Keratinocyte (primary cell): ENCODE measurements around the gene IGFBP6. TPM values are rescaled to one million over a fixed set of nuclear protein-coding genes. Genes with fewer than 3 reads are reported as not detected.

Experiments
- DNase-seq: peaks from one replicate; pipeline ENCODE4 v3.0.0-alpha.2; 2011; ENCODE audit warnings: low read depth, missing footprints, low spot score
- FAIRE-seq: peaks from 2 replicates; lab custom pipeline; 2011; peaks lifted over from hg19 to GRCh38; lab: Jason Lieb, UNC
- H2AFZ ChIP-seq: 2 replicates; pipeline ENCODE4 v1.6.0; 2012; ENCODE audit warnings: low read length, control low read depth, inconsistent platforms; ENCODE audit not compliant: control insufficient read depth
- H3K27ac ChIP-seq: 2 replicates; pipeline ENCODE4 v1.5.1; 2011; ENCODE audit warnings: low read length; ENCODE audit not compliant: control insufficient read depth, insufficient read depth
- H3K27me3 ChIP-seq: 3 replicates; pipeline ENCODE4 v1.6.0; 2011; ENCODE audit warnings: low read length; ENCODE audit not compliant: control insufficient read depth, insufficient read depth; ENCODE audit errors: extremely low read depth
- H3K36me3 ChIP-seq, 2 experiments: 2 replicates in 1 of 2; 3 replicates in 1 of 2; pipeline ENCODE4 v1.5.1; 2011; ENCODE audit warnings: low read length in 2 of 2, mild to moderate bottlenecking in 1 of 2; ENCODE audit not compliant: control insufficient read depth in 2 of 2, insufficient read depth in 2 of 2; ENCODE audit errors: extremely low read depth in 1 of 2
- H3K4me1 ChIP-seq: 3 replicates; pipeline ENCODE4 v1.5.1; 2011; ENCODE audit warnings: low read length; ENCODE audit not compliant: control insufficient read depth, insufficient read depth; ENCODE audit errors: extremely low read depth
- H3K4me2 ChIP-seq: 3 replicates; pipeline ENCODE4 v1.6.0; 2011; ENCODE audit warnings: low read depth, low read length; ENCODE audit not compliant: control insufficient read depth, insufficient read depth; ENCODE audit errors: extremely low read depth
- H3K4me3 ChIP-seq, 3 experiments: fragments of 200-600 bp in 1 of 3; sonication (generic) in 1 of 3; 2 replicates in 2 of 3; 3 replicates in 1 of 3; pipeline ENCODE4 v1.5.1; 2011 to 2016; ENCODE audit warnings: low read length in 3 of 3, mild to moderate bottlenecking in 3 of 3, control low read depth in 2 of 3, inconsistent platforms in 1 of 3, low read depth in 1 of 3, mixed read lengths in 1 of 3, mixed run types in 1 of 3, moderate library complexity in 1 of 3; ENCODE audit not compliant: control insufficient read depth in 2 of 3, insufficient read depth in 2 of 3; ENCODE audit errors: extremely low read depth in 1 of 3
- H3K79me2 ChIP-seq: 2 replicates; pipeline ENCODE4 v1.6.0; 2012; ENCODE audit warnings: low read length; ENCODE audit not compliant: control insufficient read depth, insufficient read depth
- H3K9ac ChIP-seq: 3 replicates; pipeline ENCODE4 v1.6.0; 2011; ENCODE audit warnings: low read length; ENCODE audit not compliant: control insufficient read depth, insufficient read depth; ENCODE audit errors: extremely low read depth
- H3K9me1 ChIP-seq: 3 replicates; pipeline ENCODE4 v1.6.0; 2011; ENCODE audit warnings: low read length; ENCODE audit not compliant: control insufficient read depth, insufficient read depth; ENCODE audit errors: extremely low read depth
- H3K9me3 ChIP-seq: 2 replicates; pipeline ENCODE4 v1.5.1; 2012; ENCODE audit warnings: low read depth, low read length; ENCODE audit not compliant: control insufficient read depth
- H4K20me1 ChIP-seq: 3 replicates; pipeline ENCODE4 v1.6.0; 2011; ENCODE audit warnings: low read length; ENCODE audit not compliant: control insufficient read depth, insufficient read depth; ENCODE audit errors: extremely low read depth
- CTCF ChIP-seq, 3 experiments: IDR thresholded peaks in 1 of 3; conservative IDR thresholded peaks in 1 of 3; optimal IDR thresholded peaks in 1 of 3; 2 replicates in 2 of 3; 3 replicates in 1 of 3; pipeline versions ENCODE3 to v1.5.1; 2011; ENCODE audit warnings: low read length in 3 of 3, mild to moderate bottlenecking in 3 of 3, moderate library complexity in 2 of 3, control low read depth in 1 of 3, inconsistent platforms in 1 of 3; ENCODE audit not compliant: insufficient read depth in 2 of 3; ENCODE audit errors: extremely low read depth in 1 of 3
- EZH2 ChIP-seq: IDR thresholded peaks from one replicate; pipeline ENCODE4 v1.6.1; 2012; ENCODE audit warnings: inconsistent platforms, mild to moderate bottlenecking, low read length, moderate library complexity
- dilution Hi-C: fragments of 300-500 bp; cut with MboI; formaldehyde crosslinking; loops from one replicate; pipeline ENCODE4 v1.7.0; 2020; ENCODE audit warnings: low sequenced_read_pairs; ENCODE audit not compliant: extremely low pct_ligation_motif_present
- polyA plus RNA-seq, 5 experiments: library from polyadenylated mRNA; depleted of rRNA in 3 of 5; stranded (reverse) in 3 of 5; stranded (forward) in 1 of 5; unstranded in 1 of 5; fragments of >200 nt; gene quantifications; 1 replicate in 1 of 5; 2 replicates in 3 of 5; 3 replicates in 1 of 5; pipeline versions ENCODE4 v1.2.1 to v1.2.3, GENCODE V29; 2011 to 2012; ENCODE audit warnings: missing spikeins in 2 of 5, low read depth in 1 of 5, low replicate concordance in 1 of 5

The IGFBP6 gene
- polyA plus RNA-seq, 1 donor (not counting 4 experiments of a cell fraction or from before 2014, with no cell fraction given) = 30.1 TPM

DNA sequence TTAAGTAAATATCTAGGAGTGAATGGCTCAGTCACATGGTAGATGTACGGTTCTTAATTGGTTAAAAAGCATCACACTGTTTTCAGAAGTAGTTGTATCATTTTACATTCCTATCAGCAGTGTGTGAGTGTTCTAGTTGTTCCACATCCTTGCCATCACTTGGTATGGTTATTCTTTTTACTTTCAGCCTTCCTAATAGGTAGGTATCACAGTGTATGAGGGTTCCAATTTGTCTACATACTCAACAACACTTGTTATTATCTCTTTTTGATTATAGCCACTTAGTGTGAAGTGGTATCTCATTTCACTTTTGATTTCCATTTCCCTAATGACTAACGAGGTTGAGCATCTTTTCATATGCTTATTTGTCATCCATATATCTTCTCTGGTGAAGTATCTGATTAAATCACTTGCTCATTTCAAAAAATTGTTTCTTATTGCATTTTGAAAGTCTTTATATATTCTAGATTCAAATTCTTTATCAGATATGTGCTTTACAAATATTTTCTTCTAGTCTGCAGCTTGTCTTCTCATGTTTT is 14.8 kb upstream of the IGFBP6 start:
- Histone ChIP-seq H2AFZ (no peak overlapping the region), H3K9me3 (no peaks in the 10 kb centered on the region), H3K9ac (no peak overlapping the region), H3K4me1 (peaks cover 23% of the 10 kb centered on the region), H3K79me2 (peaks cover 9% of the 10 kb centered on the region), H4K20me1 (no peaks in the 10 kb centered on the region), H3K4me2 (no peak overlapping the region), H3K9me1 (no peaks in the 10 kb centered on the region), H3K4me3 (no peak overlapping the region), H3K36me3 (no peaks in the 10 kb centered on the region), H3K27ac (no peak overlapping the region), H3K27me3 (no peaks in the 10 kb centered on the region)
- dilution Hi-C loops = no loop called here
- FAIRE-seq (no peak), DNase-seq (no peak)
- no peak for TF ChIP-seq CTCF (optimal IDR thresholded peaks at IDR 0.05 in 1 of 3, IDR thresholded peaks at IDR 0.05 in 1 of 3, conservative IDR thresholded peaks at IDR 0.05 in 1 of 3; ENCODE audit: extremely low read depth in 1 of 3, insufficient read depth in 2 of 3, low read length in 3 of 3)
- no peak for TF ChIP-seq EZH2

GRCh38 chr12:53086361-53086760 is 11.1 kb upstream of the IGFBP6 start:
- FAIRE-seq (no peak), DNase-seq (no peak)
- Histone ChIP-seq H3K27ac (no peak overlapping the region), H4K20me1 (no peaks in the 10 kb centered on the region), H2AFZ (no peak overlapping the region), H3K27me3 (no peaks in the 10 kb centered on the region), H3K9me3 (no peaks in the 10 kb centered on the region), H3K4me3 (no peak overlapping the region), H3K4me1 (no peaks in the 10 kb centered on the region), H3K36me3 (no peaks in the 10 kb centered on the region), H3K79me2 (no peaks in the 10 kb centered on the region), H3K4me2 (no peak overlapping the region), H3K9ac (no peak overlapping the region), H3K9me1 (no peaks in the 10 kb centered on the region)
- no peak for TF ChIP-seq CTCF (optimal IDR thresholded peaks at IDR 0.05 in 1 of 3, IDR thresholded peaks at IDR 0.05 in 1 of 3, conservative IDR thresholded peaks at IDR 0.05 in 1 of 3; ENCODE audit: extremely low read depth in 1 of 3, insufficient read depth in 2 of 3, low read length in 3 of 3)
- no peak for TF ChIP-seq EZH2
- dilution Hi-C loops = no loop called here
